B cell (primary cell): Measurements from ENCODE around the gene ZNHIT1.

Experiments
- CTCF ChIP-seq: fragments of 200-600 bp; IDR thresholded peaks from one replicate; pipeline ENCODE4 v1.8.0; 2022; ENCODE audit warnings: antibody characterized with exemption, mild to moderate bottlenecking
- EZH2 ChIP-seq: IDR thresholded peaks from 2 replicates; pipeline ENCODE4 v1.6.1; 2012; ENCODE audit warnings: borderline replicate concordance, low read depth, mild to moderate bottlenecking, moderate library complexity, low read length; ENCODE audit not compliant: insufficient read depth, poor library complexity, severe bottlenecking

- no peak for TF ChIP-seq EZH2
- no peak for TF ChIP-seq CTCF
Measured at GRCh38 chr7:101210143-101210542, 7.8 kb upstream of the ZNHIT1 start.
